A673 (cell line): ENCODE measurements around the gene SCGB1D1. TPM values are rescaled to one million over a fixed set of nuclear protein-coding genes. Genes with fewer than 3 reads are reported as not detected.
"Not testable (repeated sequence)": the region's sequence is repeated elsewhere in the genome, so short reads cannot be mapped to it uniquely, and the experiment has no call there.

Experiments used
- BruUV-seq: library from RNA; stranded (reverse); fragments of 400-500 nt; replicated peaks from 2 replicates; lab custom pipeline; 2021; lab: Mats Ljungman, UMichigan
- CTCF ChIA-PET: fragments of 300-600 bp; sonication (Branson Sonifier 250); formaldehyde crosslinking; loops from one replicate; lab custom pipeline; 2022; ENCODE audit warnings: antibody characterized with exemption; lab: Charles Lee
- POLR2A ChIA-PET: fragments of 300-600 bp; sonication (Branson Sonifier 250); formaldehyde crosslinking; loops from one replicate; lab custom pipeline; 2022; ENCODE audit warnings: antibody characterized with exemption; ENCODE audit not compliant: low non-redundant PET; lab: Charles Lee
- DNase-seq: peaks from one replicate; pipeline ENCODE4 v3.0.0-alpha.2; 2015; ENCODE audit warnings: low spot score
- H3K27ac ChIP-seq: fragments of 200-600 bp; sonication (generic); 2 replicates; pipeline ENCODE4 v1.5.1; 2016; ENCODE audit warnings: mixed run types, low read depth, mild to moderate bottlenecking, mixed read lengths, antibody characterized with exemption, low read length; ENCODE audit not compliant: poor library complexity, severe bottlenecking
- H3K27me3 ChIP-seq: fragments of 200-600 bp; sonication (generic); replicated peaks from 2 replicates; pipeline ENCODE4 v1.6.1; 2017; ENCODE audit warnings: mixed run types, low read depth, mild to moderate bottlenecking, mixed read lengths, antibody characterized with exemption, low read length; ENCODE audit not compliant: insufficient read depth, poor library complexity
- H3K36me3 ChIP-seq: fragments of 200-600 bp; sonication (generic); 2 replicates; pipeline ENCODE4 v1.6.1; 2016; ENCODE audit warnings: mixed run types, mild to moderate bottlenecking, mixed read lengths, antibody characterized with exemption, low read length; ENCODE audit not compliant: insufficient read depth, poor library complexity, severe bottlenecking
- H3K4me1 ChIP-seq: fragments of 200-600 bp; sonication (generic); 2 replicates; pipeline ENCODE4 v1.6.1; 2017; ENCODE audit warnings: mixed run types, mild to moderate bottlenecking, mixed read lengths, antibody characterized with exemption, low read length; ENCODE audit not compliant: insufficient read depth, poor library complexity, severe bottlenecking
- H3K4me3 ChIP-seq: fragments of 200-600 bp; sonication (generic); 2 replicates; pipeline ENCODE4 v1.5.1; 2016; ENCODE audit warnings: low read depth, mixed run types, mild to moderate bottlenecking, mixed read lengths, low read length; ENCODE audit not compliant: poor library complexity, severe bottlenecking
- H3K9me3 ChIP-seq: fragments of 200-600 bp; sonication (generic); 2 replicates; pipeline ENCODE4 v1.6.1; 2016; ENCODE audit warnings: mixed run types, low read depth, mild to moderate bottlenecking, mixed read lengths, antibody characterized with exemption, low read length; ENCODE audit not compliant: poor library complexity, severe bottlenecking
- EZH2 ChIP-seq: fragments of 200-600 bp; sonication (generic); IDR thresholded peaks from 2 replicates; pipeline ENCODE4 v1.6.1; 2017; ENCODE audit warnings: borderline replicate concordance, low read depth, mild to moderate bottlenecking, mixed read lengths, antibody characterized with exemption, low read length; ENCODE audit not compliant: poor library complexity, severe bottlenecking
- intact Hi-C: fragments of 100-400 bp; cut with micrococcal nuclease; formaldehyde crosslinking; loops from one replicate; pipeline ENCODE4 v1.10.0; 2022; ENCODE audit not compliant: unreplicated experiment
- total RNA-seq: library from RNA; stranded (reverse); gene quantifications from 2 replicates; pipeline ENCODE4 v1.2.3, GENCODE V29; 2021
- TF ChIP-seq, protein P1 (sequence below): fragments of 300-800, 200-600 bp; sonication (generic); conservative IDR thresholded peaks from 2 replicates; pipeline ENCODE4 v1.5.1; 2017; ENCODE audit warnings: low read depth, mild to moderate bottlenecking, antibody characterized with exemption, low read length, moderate library complexity, mixed read lengths

Gene SCGB1D1
- total RNA-seq, 1 experiment from 2014 or later = not detected

DNA sequence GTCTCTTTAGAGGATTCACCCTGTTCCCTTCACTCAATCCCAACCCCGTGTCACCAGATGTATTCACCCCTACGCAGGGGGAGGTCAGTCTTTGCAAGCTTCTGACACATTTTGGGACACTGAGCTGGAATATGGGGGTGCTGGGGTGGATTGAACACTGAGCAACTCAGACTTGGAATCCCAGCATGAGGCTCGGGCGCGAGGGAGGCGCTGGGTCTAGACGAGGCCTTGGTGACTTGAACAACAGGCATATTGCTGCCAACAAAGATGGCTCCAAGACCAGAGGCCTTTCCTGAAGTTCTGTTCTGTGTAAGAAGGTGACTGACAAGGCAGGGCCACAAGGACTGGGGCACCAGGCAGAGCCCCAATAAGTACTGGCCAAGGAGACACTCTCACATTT lies 15.4 kb downstream of the SCGB1D1 start:
- DNase-seq = no peak
- ChIA-PET POLR2A (no interaction called here), CTCF (interaction anchor here (0.6 kb wide), 1 partner anchor 56 kb away, joined by 9 read pairs; no protein-coding TSS in a partner anchor)
- no peaks in the 10 kb centered on the region for H3K36me3 ChIP-seq
- BruUV-seq = no TSS peak
- H3K27ac ChIP-seq = no peak overlapping the region
- no peaks in the 10 kb centered on the region for H3K4me1 ChIP-seq
- peaks cover 21% of the 10 kb centered on the region for H3K27me3 ChIP-seq
- H3K9me3 ChIP-seq = no peaks in the 10 kb centered on the region
- intact Hi-C loops = loop anchor here (5.0 kb wide), 1 partner anchor 33 kb away; no protein-coding TSS in a partner anchor
- TF ChIP-seq EZH2 = no peak
- TF ChIP-seq, protein P1, sequence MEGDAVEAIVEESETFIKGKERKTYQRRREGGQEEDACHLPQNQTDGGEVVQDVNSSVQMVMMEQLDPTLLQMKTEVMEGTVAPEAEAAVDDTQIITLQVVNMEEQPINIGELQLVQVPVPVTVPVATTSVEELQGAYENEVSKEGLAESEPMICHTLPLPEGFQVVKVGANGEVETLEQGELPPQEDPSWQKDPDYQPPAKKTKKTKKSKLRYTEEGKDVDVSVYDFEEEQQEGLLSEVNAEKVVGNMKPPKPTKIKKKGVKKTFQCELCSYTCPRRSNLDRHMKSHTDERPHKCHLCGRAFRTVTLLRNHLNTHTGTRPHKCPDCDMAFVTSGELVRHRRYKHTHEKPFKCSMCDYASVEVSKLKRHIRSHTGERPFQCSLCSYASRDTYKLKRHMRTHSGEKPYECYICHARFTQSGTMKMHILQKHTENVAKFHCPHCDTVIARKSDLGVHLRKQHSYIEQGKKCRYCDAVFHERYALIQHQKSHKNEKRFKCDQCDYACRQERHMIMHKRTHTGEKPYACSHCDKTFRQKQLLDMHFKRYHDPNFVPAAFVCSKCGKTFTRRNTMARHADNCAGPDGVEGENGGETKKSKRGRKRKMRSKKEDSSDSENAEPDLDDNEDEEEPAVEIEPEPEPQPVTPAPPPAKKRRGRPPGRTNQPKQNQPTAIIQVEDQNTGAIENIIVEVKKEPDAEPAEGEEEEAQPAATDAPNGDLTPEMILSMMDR = no peak
- H3K4me3 ChIP-seq = no peak overlapping the region

DNA sequence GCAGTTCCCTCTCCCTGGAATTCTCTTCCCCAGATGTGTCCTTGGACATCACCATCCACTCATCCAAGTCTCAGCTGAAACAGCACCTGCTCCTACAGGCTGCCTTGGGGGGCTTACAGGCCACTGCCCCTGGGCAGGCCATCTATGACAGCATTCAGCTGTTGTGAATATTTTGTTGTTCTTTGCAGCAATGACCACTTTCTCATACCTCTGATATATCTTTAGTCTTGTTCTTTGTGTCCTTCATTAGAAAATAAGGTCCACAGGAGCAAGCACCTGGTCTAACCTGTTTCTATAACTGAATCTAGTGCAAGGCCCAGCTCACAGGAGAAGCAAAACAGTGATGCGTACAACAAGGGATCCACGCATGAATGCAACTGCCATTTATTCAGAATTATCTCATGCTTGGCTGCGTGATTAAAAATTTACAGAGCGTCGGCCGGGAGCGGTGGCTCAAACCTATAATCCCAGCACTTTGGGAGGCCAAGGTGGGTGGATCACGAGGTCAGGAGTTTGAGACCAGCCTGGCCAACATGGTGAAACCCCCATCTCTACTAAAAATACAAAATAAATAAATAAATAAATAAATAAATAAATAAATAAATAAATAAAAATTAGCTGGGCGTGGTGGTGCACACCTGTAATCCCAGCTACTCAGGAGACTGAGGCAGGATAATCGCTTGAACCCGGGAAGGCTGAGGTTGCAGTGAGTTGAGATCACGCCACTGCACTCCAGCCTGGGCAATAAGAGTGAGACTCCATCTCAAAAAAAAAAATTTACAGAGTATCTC lies 16.5 kb downstream of the SCGB1D1 start:
- H3K4me1 ChIP-seq, H3K36me3 ChIP-seq, CTCF ChIA-PET, H3K4me3 ChIP-seq, POLR2A ChIA-PET, DNase-seq, H3K9me3 ChIP-seq, H3K27ac ChIP-seq, BruUV-seq: not testable (repeated sequence)
- intact Hi-C loops = loop anchor here (5.0 kb wide), 1 partner anchor 34 kb away; no protein-coding TSS in a partner anchor
- peaks cover 17% of the 10 kb centered on the region for H3K27me3 ChIP-seq

DNA sequence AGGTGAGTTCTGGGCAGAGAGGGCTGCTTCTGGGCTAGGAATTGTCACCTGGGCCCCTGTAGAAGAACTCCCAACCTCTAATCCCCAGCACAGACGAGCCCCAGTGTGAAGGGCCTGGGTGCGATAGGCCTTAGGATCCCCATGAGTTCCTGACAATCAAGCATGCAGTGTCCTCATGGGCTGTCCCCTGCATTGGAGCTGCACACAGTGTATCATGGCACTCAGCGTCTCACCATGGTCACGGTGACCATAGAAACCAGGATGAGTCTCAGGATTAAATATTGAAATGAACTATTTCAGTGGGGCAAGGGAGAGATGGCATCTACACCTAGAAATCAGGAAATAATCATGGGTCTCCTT lies 18.7 kb downstream of the SCGB1D1 start:
- no peak for DNase-seq
- intact Hi-C loops = loop anchor here (5.0 kb wide), 1 partner anchor 36 kb away; no protein-coding TSS in a partner anchor
- CTCF ChIA-PET = interaction anchor here (0.6 kb wide), 1 partner anchor 18 kb away, joined by 6 read pairs; no protein-coding TSS in a partner anchor
- no peaks in the 10 kb centered on the region for H3K36me3 ChIP-seq
- H3K27me3 ChIP-seq = peaks cover 9% of the 10 kb centered on the region
- BruUV-seq = no TSS peak
- H3K9me3 ChIP-seq = no peaks in the 10 kb centered on the region
- no peaks in the 10 kb centered on the region for H3K4me1 ChIP-seq
- H3K4me3 ChIP-seq = no peak overlapping the region
- POLR2A ChIA-PET = no interaction called here
- H3K27ac ChIP-seq = no peak overlapping the region
- no peak for TF ChIP-seq EZH2
- TF ChIP-seq, protein P1 = no peak
